ENCODE data around the gene MTUS2. TPM values are rescaled to one million over a fixed set of nuclear protein-coding genes. Genes with fewer than 3 reads are reported as not detected.

MTUS2 gene
- total RNA-seq, 1 donor from 2014 or later = not detected

GRCh38 chr13:29125191-29125933, 305.2 kb downstream of the MTUS2 start:
- no peak overlapping the region for H3K4me3 ChIP-seq (ENCODE audit: low read depth, low read length)
- no peaks in the 10 kb centered on the region for H3K27me3 ChIP-seq (ENCODE audit: control insufficient read depth, insufficient read depth, low read length)
- no peaks in the 10 kb centered on the region for H3K36me3 ChIP-seq (ENCODE audit: control insufficient read depth, insufficient read depth, low read length)
- no peak for TF ChIP-seq CTCF (IDR thresholded peaks at IDR 0.05; ENCODE audit: insufficient read depth, low read length, severe bottlenecking)
- DNase-seq (ENCODE audit: low read depth) (no peak), FAIRE-seq (no peak)

GRCh38 chr13:29125934-29126424, 305.8 kb downstream of the MTUS2 start:
- H3K4me3 ChIP-seq (ENCODE audit: low read depth, low read length) = no peak overlapping the region
- H3K27me3 ChIP-seq (ENCODE audit: control insufficient read depth, insufficient read depth, low read length) = no peaks in the 10 kb centered on the region
- FAIRE-seq (no peak), DNase-seq (ENCODE audit: low read depth) (no peak)
- H3K36me3 ChIP-seq (ENCODE audit: control insufficient read depth, insufficient read depth, low read length) = no peaks in the 10 kb centered on the region
- TF ChIP-seq CTCF (IDR thresholded peaks at IDR 0.05; ENCODE audit: insufficient read depth, low read length, severe bottlenecking) = no peak

GRCh38 chr13:29129616-29130015, 309.5 kb downstream of the MTUS2 start:
- Histone ChIP-seq H3K4me3 (ENCODE audit: low read depth, low read length) (no peak overlapping the region), H3K27me3 (ENCODE audit: control insufficient read depth, insufficient read depth, low read length) (no peaks in the 10 kb centered on the region), H3K36me3 (ENCODE audit: control insufficient read depth, insufficient read depth, low read length) (no peaks in the 10 kb centered on the region)
- TF ChIP-seq CTCF (IDR thresholded peaks at IDR 0.05; ENCODE audit: insufficient read depth, low read length, severe bottlenecking) = no peak
- no peak for DNase-seq (ENCODE audit: low read depth)
- FAIRE-seq = no peak

GRCh38 chr13:29131159-29131558, 311.0 kb downstream of the MTUS2 start:
- DNase-seq (ENCODE audit: low read depth) (no peak), FAIRE-seq (no peak)
- Histone ChIP-seq H3K36me3 (ENCODE audit: control insufficient read depth, insufficient read depth, low read length) (no peaks in the 10 kb centered on the region), H3K4me3 (ENCODE audit: low read depth, low read length) (no peak overlapping the region), H3K27me3 (ENCODE audit: control insufficient read depth, insufficient read depth, low read length) (no peaks in the 10 kb centered on the region)
- no peak for TF ChIP-seq CTCF (IDR thresholded peaks at IDR 0.05; ENCODE audit: insufficient read depth, low read length, severe bottlenecking)

- no peaks in the 10 kb centered on the region for H3K27me3 ChIP-seq (ENCODE audit: control insufficient read depth, insufficient read depth, low read length)
- no peak for TF ChIP-seq CTCF (IDR thresholded peaks at IDR 0.05; ENCODE audit: insufficient read depth, low read length, severe bottlenecking)
- H3K4me3 ChIP-seq (ENCODE audit: low read depth, low read length) = no peak overlapping the region
- H3K36me3 ChIP-seq (ENCODE audit: control insufficient read depth, insufficient read depth, low read length) = no peaks in the 10 kb centered on the region
- DNase-seq (ENCODE audit: low read depth) (no peak), FAIRE-seq (no peak)
These were observed 311.9 kb downstream of the MTUS2 start for GRCh38 chr13:29131881-29132668.

Measured in bronchial epithelial cell (primary cell).